Measurements from ENCODE around the gene KRTAP10-3.

KRTAP10-3 gene

GRCh38 chr21:44599264-44600029, 40.9 kb upstream of the KRTAP10-3 start:
- no peak overlapping the region for H3K27ac ChIP-seq
- TF ChIP-seq ZFX (IDR thresholded peaks at IDR 0.05; ENCODE audit: borderline replicate concordance): no peak
- no peak for TF ChIP-seq CTCF (IDR thresholded peaks at IDR 0.05)

GRCh38 chr21:44598061-44598460, 39.5 kb upstream of the KRTAP10-3 start:
- no peak for TF ChIP-seq ZFX (IDR thresholded peaks at IDR 0.05; ENCODE audit: borderline replicate concordance)
- H3K27ac ChIP-seq: no peak overlapping the region

GRCh38 chr21:44596068-44596725, 37.6 kb upstream of the KRTAP10-3 start:
- TF ChIP-seq CTCF (IDR thresholded peaks at IDR 0.05) (no peak), ZFX (IDR thresholded peaks at IDR 0.05; ENCODE audit: borderline replicate concordance) (no peak)
- no peak overlapping the region for H3K27ac ChIP-seq

GRCh38 chr21:44595524-44595923, 36.9 kb upstream of the KRTAP10-3 start:
- no peak overlapping the region for H3K27ac ChIP-seq
- TF ChIP-seq ZFX (IDR thresholded peaks at IDR 0.05; ENCODE audit: borderline replicate concordance) (no peak), CTCF (IDR thresholded peaks at IDR 0.05) (no peak)

- no peak overlapping the region for H3K27ac ChIP-seq
- no peak for TF ChIP-seq ZFX (IDR thresholded peaks at IDR 0.05; ENCODE audit: borderline replicate concordance)
- TF ChIP-seq CTCF (IDR thresholded peaks at IDR 0.05): no peak
Observed at GRCh38 chr21:44594406-44594916, 35.9 kb upstream of the KRTAP10-3 start.

GRCh38 chr21:44593598-44594405, 35.2 kb upstream of the KRTAP10-3 start:
- no peak overlapping the region for H3K27ac ChIP-seq

More at GRCh38 chr21:44593598-44594405, 35.2 kb upstream of the KRTAP10-3 start:
- TF ChIP-seq CTCF (IDR thresholded peaks at IDR 0.05): no peak
- no peak for TF ChIP-seq ZFX (IDR thresholded peaks at IDR 0.05; ENCODE audit: borderline replicate concordance)
